Right cardiac atrium (tissue), 5 donors: ENCODE measurements around the gene SCLY. TPM values are rescaled to one million over a fixed set of nuclear protein-coding genes. Genes with fewer than 3 reads are reported as not detected.

Source experiments
- ATAC-seq, 2 donors: fragments of 200-7000 bp; cut with Tn5 transposase; one replicate each; pipeline versions ENCODE4 v1.8.0 to v1.9.1; 2020; ENCODE audit warnings: moderate library complexity in 2 of 2, mild to moderate bottlenecking in 1 of 2
- DNase-seq, 3 donors: peaks; one replicate each; pipeline ENCODE4 v3.0.0-alpha.2; 2020
- H3K27ac ChIP-seq: one replicate; pipeline ENCODE4 v1.5.1; 2013; ENCODE audit warnings: mild to moderate bottlenecking, low read length, control low read depth, moderate library complexity
- H3K27me3 ChIP-seq: one replicate; pipeline ENCODE4 v1.6.1; 2013; ENCODE audit not compliant: control insufficient read depth, insufficient read depth
- H3K4me1 ChIP-seq: one replicate; pipeline ENCODE4 v1.6.1; 2013; ENCODE audit warnings: low read length; ENCODE audit not compliant: control insufficient read depth, insufficient read depth
- H3K4me3 ChIP-seq: one replicate; pipeline ENCODE4 v1.5.1; 2013; ENCODE audit warnings: low read length, control low read depth
- H3K9me3 ChIP-seq: one replicate; pipeline ENCODE4 v1.6.1; 2013; ENCODE audit warnings: low read length; ENCODE audit not compliant: control insufficient read depth
- WGBS: extraction: QIAGEN DNeasy Blood & Tissue Kit; methylation state at CpG from one replicate; pipeline ENCODE4 v1.1.7; 2013; 5-methylcytosine and 5-hydroxymethylcytosine counted together
- intact Hi-C, 4 donors: fragments of 100-400 bp; cut with DNase I; formaldehyde crosslinking; loops; one replicate each; pipeline versions ENCODE4 v1.11.0 to v1.14.0; 2022 to 2023
- polyA plus RNA-seq: library from polyadenylated mRNA; stranded (reverse); fragments of 200-250 nt; gene quantifications from one replicate; pipeline ENCODE4 v1.2.3, GENCODE V29; 2013
- total RNA-seq, 4 donors: library from RNA; stranded (reverse); fragmentation: NEBNext Ultra II Directional; extraction: Animal tissue kit (Norgen Biotek cat#: 25700); gene quantifications; one replicate each; pipeline ENCODE4 v1.2.1, GENCODE V29; 2021
- donor health status: healthy with polysubstance abuse.
- donor health status: DM: no; HTN: yes; CAD: no.
- donor health status: DM: no; HTN: no; CAD: no.
- donor health status: DM: no; HTN: yes; CAD: no; lungs with severe emphysema.
- donor health status: DM: yes; HTN: yes; CAD: no.

Gene SCLY
- total and polyA plus RNA-seq, 5 donors, result 8.2 to 14.2 (median 11.2) TPM

- Histone ChIP-seq H3K9me3 (no peaks in the 10 kb centered on the region), H3K4me3 (no peak overlapping the region), H3K27ac (no peak overlapping the region), H3K27me3 (no peaks in the 10 kb centered on the region), H3K4me1 (no peaks in the 10 kb centered on the region)
- WGBS, result 97% methylated on average over 1 of the region's 1 CpG
- ATAC-seq (no peak), DNase-seq (no peak)
- intact Hi-C loops, result no loop called here
Observed at GRCh38 chr2:238077292-238077691, 16.5 kb downstream of the SCLY start.

GRCh38 chr2:238079874-238080327, 19.1 kb downstream of the SCLY start:
- Histone ChIP-seq H3K4me3 (no peak overlapping the region), H3K27me3 (no peaks in the 10 kb centered on the region), H3K27ac (no peak overlapping the region), H3K4me1 (no peaks in the 10 kb centered on the region), H3K9me3 (no peaks in the 10 kb centered on the region)
- ATAC-seq, result no peak
- intact Hi-C loops, result no loop called here
- WGBS, result 88% methylated on average over 2 of the region's 2 CpGs
- DNase-seq, result no peak

GRCh38 chr2:238080518-238080917, 19.7 kb downstream of the SCLY start:
- WGBS, result 98% methylated on average over 15 of the region's 15 CpGs
- no peaks in the 10 kb centered on the region for H3K9me3 ChIP-seq
- intact Hi-C loops, result no loop called here
- ATAC-seq (no peak), DNase-seq (no peak)
- no peak overlapping the region for H3K4me3 ChIP-seq
- H3K27me3 ChIP-seq, result no peaks in the 10 kb centered on the region
- H3K27ac ChIP-seq, result no peak overlapping the region
- no peaks in the 10 kb centered on the region for H3K4me1 ChIP-seq

- Histone ChIP-seq H3K27ac (no peak overlapping the region), H3K4me1 (no peaks in the 10 kb centered on the region), H3K4me3 (no peak overlapping the region), H3K27me3 (no peaks in the 10 kb centered on the region), H3K9me3 (no peaks in the 10 kb centered on the region)
- ATAC-seq, result no peak
- DNase-seq, result no peak
- intact Hi-C loops, result no loop called here
- WGBS, result 74% methylated on average over 13 of the region's 13 CpGs
Observed at GRCh38 chr2:238081150-238081549, 20.3 kb downstream of the SCLY start.

GRCh38 chr2:238081561-238081960, 20.8 kb downstream of the SCLY start:
- intact Hi-C loops, result no loop called here
- no peaks in the 10 kb centered on the region for H3K4me1 ChIP-seq
- H3K4me3 ChIP-seq, result no peak overlapping the region
- no peak for DNase-seq
- H3K27ac ChIP-seq, result no peak overlapping the region
- peak in 1 of 2 donors; percentile 11 for ATAC-seq
- H3K27me3 ChIP-seq, result no peaks in the 10 kb centered on the region
- WGBS, result 89% methylated on average over 16 of the region's 16 CpGs
- H3K9me3 ChIP-seq, result no peaks in the 10 kb centered on the region

GRCh38 chr2:238082151-238082550, 21.4 kb downstream of the SCLY start:
- ATAC-seq, result no peak
- DNase-seq, result no peak
- Histone ChIP-seq H3K9me3 (no peaks in the 10 kb centered on the region), H3K4me3 (no peak overlapping the region), H3K27ac (no peak overlapping the region), H3K4me1 (no peaks in the 10 kb centered on the region), H3K27me3 (no peaks in the 10 kb centered on the region)
- WGBS, result 82% methylated on average over 17 of the region's 17 CpGs
- intact Hi-C loops, result no loop called here

- no peak overlapping the region for H3K4me3 ChIP-seq
- no peak overlapping the region for H3K27ac ChIP-seq
- DNase-seq, result no peak
- no peaks in the 10 kb centered on the region for H3K9me3 ChIP-seq
- H3K4me1 ChIP-seq, result no peaks in the 10 kb centered on the region
- H3K27me3 ChIP-seq, result no peaks in the 10 kb centered on the region
- no peak for ATAC-seq
- 84% methylated on average over 7 of the region's 7 CpGs for WGBS
- intact Hi-C loops, result no loop called here
Observed at GRCh38 chr2:238082827-238083226, 22.0 kb downstream of the SCLY start.

- DNase-seq, result no peak
- Histone ChIP-seq H3K27me3 (no peaks in the 10 kb centered on the region), H3K9me3 (no peaks in the 10 kb centered on the region), H3K4me1 (no peaks in the 10 kb centered on the region), H3K27ac (no peak overlapping the region), H3K4me3 (no peak overlapping the region)
- WGBS, result 97% methylated on average over 5 of the region's 5 CpGs
- no peak for ATAC-seq
- intact Hi-C loops, result no loop called here
Observed at GRCh38 chr2:238083919-238084318, 23.1 kb downstream of the SCLY start.

GRCh38 chr2:238084761-238085160, 24.0 kb downstream of the SCLY start:
- Histone ChIP-seq H3K9me3 (no peaks in the 10 kb centered on the region), H3K27me3 (no peaks in the 10 kb centered on the region), H3K4me3 (no peak overlapping the region), H3K27ac (no peak overlapping the region), H3K4me1 (no peaks in the 10 kb centered on the region)
- intact Hi-C loops, result no loop called here
- WGBS, result 72% methylated on average over 7 of the region's 7 CpGs
- DNase-seq, result no peak
- ATAC-seq, result no peak

GRCh38 chr2:238085899-238086298, 25.1 kb downstream of the SCLY start:
- H3K27me3 ChIP-seq, result no peaks in the 10 kb centered on the region
- WGBS, result 96% methylated on average over 3 of the region's 3 CpGs
- H3K9me3 ChIP-seq, result no peaks in the 10 kb centered on the region
- no peaks in the 10 kb centered on the region for H3K4me1 ChIP-seq
- DNase-seq (no peak), ATAC-seq (no peak)
- intact Hi-C loops, result no loop called here
- no peak overlapping the region for H3K4me3 ChIP-seq
- no peak overlapping the region for H3K27ac ChIP-seq

GRCh38 chr2:238087211-238087610, 26.4 kb downstream of the SCLY start:
- no peak overlapping the region for H3K27ac ChIP-seq
- DNase-seq, result no peak
- no peaks in the 10 kb centered on the region for H3K9me3 ChIP-seq
- no peak for ATAC-seq
- H3K4me1 ChIP-seq, result no peaks in the 10 kb centered on the region
- no peaks in the 10 kb centered on the region for H3K27me3 ChIP-seq
- intact Hi-C loops, result no loop called here
- H3K4me3 ChIP-seq, result no peak overlapping the region
- WGBS, result 80% methylated on average over 2 of the region's 2 CpGs

GRCh38 chr2:238090887-238091286, 30.1 kb downstream of the SCLY start:
- H3K27ac ChIP-seq, result no peak overlapping the region
- whole genome bisulfite sequencing, result 80% methylated on average over 4 of the region's 4 CpGs
- no peaks in the 10 kb centered on the region for H3K27me3 ChIP-seq
- intact Hi-C loops, result no loop called here
- H3K4me1 ChIP-seq, result no peaks in the 10 kb centered on the region
- DNase-seq (no peak), ATAC-seq (no peak)
- no peaks in the 10 kb centered on the region for H3K9me3 ChIP-seq
- no peak overlapping the region for H3K4me3 ChIP-seq
